Right kidney (tissue), 1 donor: ENCODE data around the gene PEX14.
"Not testable (repeated sequence)": the region's sequence is repeated elsewhere in the genome, so short reads cannot be mapped to it uniquely, and the experiment has no call there.

Experiments
- DNase-seq: peaks from one replicate; pipeline ENCODE4 v3.0.0-alpha.2; 2016

PEX14 gene

DNA sequence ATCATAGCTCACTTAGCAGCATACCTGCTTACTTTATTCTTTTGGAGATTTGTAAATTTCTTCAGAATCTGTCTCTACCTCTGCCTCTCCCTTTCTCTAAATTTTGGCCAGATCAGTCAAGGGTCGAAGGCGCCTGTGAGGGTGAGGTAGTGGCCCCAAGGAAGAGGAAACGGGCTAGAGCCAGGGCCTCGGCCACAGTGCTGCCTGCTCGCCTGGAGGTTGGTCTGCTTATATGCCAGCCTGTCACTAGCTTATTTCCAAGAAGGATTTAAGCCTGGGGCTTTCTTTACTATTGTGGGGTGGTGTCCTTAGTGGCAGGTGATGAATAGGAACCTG, 19.6 kb downstream of the PEX14 start:
- no peak for DNase-seq

DNA sequence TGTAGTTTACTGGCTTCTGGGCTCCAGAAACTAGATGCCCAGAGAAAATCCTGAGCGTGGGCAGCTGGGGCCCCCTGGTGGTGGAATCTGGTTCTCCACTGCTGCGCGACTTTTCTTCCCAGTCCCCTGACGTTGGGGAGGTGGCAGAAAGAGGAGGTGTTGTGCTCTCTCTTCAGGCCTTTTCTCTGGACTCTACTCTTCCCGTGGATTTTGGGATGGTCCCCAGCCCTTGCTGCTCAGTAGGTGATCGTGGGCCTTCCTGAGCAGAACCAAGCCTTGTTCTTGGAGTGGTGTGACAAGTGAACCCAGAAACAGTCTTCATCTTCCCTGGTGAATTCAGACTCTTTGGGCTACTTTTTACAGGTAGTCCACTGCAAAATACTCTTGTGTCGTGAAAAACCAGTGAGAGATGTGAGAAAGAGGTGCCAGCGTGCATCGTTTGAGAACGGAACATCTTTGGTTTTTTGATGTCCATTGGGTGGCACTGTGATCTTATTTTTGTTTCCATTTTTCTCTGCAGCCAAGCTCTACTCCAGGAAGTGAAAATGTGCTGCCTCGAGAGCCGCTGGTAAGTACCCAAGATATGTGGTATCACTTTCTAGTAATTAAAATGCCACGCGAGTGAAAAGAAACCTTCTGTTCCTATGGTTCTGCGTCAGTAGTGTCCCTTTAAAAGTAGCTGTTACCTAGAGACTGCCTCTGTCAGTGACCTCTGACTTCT, 20.2 kb downstream of the PEX14 start:
- peak; percentile 72 for DNase-seq

DNA sequence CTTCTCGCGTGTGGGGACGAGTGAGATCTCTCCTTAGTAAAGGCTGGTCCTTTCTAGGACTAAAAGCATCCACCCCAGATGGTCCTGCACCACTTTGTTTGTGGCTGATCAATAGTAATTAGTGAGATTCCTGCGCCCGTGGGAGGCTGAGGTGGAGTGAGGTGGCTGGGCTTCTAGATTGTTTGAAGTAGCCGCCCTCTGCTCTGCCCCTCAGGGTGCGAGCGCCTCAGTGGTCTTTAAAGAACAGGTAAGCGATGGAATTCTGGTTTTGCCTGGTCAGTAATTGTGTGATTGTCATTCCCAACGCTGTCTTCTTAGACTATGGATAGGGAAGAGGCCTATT, 20.7 kb downstream of the PEX14 start:
- DNase-seq, result no peak

DNA sequence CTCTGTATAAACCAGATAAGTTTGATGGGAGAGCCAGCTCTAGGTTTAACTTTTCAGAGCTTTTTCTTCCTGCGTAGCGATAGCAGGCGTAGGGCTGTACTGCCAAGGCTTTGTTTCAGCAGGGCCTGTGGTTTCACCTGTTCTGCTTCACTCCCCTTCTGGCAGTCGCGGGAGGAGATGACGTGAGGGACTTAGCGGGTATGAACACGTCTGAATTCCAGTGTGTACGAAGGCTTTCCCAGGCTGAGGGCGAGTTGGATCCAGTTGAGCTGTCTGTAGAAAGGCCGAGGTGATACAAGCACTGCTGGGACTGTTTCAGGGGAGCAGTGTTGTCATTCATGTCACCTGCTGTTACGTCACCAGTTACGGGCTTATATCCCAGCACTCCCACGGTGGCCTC, 21.2 kb downstream of the PEX14 start:
- DNase-seq, result no peak

DNA sequence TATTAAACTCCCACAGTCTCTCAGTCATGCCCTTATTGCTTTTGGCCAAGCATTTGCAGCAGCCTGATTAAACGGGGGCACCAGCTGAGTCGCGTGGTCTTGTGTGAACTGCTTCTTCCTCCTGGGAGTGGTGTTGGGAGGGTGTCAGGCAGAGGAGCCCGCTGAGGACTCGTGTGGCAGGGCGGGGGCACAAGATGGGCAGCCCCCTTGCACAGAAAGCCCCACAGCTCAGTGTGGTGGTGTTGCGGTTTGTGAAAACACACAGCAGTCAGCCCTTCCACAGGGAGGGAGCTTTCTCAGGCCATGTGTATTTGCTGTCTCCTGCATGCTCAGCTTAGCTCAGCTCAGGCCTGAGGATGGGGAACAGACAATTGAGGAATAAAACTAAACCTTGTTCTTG, 22.4 kb downstream of the PEX14 start:
- no peak for DNase-seq

DNA sequence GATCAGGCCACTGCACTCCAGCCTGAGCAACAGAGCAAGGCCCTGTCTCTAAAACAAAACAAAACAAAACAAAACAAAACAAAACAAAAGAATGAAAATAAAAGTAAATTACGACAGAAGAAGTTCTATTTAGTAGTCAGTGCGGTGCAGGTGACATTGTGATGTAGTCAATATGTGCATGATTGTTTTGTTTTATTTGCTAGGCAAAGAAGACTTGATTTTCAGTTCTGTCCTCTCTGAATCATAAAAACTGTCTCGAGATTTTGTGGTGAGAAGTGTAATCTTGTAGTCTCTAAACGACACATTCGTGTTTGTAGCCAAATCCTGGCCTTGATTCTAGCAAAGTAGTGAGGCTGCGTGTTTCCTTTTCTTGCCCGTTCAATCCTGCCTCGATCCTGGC, 23.5 kb downstream of the PEX14 start:
- no peak for DNase-seq

DNA sequence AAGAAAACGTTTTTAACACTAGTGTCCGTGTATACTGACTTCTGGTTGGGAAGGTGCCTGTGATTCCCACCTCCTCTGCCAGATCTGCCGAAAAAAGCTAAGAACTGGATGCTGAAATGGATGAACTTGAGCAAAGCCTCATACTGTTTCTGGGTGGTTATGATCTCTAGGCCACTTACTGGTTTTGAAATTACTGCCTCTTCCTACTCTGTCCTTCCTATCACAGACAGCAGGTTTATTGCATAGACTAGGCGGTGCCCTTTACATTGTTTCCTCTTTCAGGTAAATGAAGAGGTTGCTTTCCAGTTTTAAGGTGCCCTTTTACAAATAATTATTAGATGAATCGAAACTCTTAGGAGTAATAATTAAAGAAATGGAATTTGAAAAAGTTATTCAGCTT, 27.5 kb downstream of the PEX14 start:
- no peak for DNase-seq

DNA sequence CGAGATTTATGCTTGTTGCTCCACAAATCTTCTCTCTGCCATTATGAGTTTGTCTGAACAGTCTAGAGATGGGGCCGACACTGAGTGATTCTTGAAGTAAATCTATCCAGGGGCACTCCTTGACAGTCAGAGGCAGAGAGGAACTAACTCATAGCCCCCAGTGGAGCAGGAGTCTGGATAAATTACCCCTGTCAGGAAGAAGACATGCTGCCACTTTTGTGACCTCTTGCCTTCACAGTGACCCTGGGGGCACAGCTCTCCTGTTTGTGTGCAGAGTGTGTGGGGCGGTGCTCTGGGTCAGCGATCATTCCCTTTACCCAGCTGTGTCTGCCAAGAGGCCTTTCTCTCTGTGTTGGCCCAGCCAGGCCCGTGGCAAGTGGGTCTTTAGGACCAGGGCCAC, 29.5 kb downstream of the PEX14 start:
- DNase-seq, result peak; percentile 43

DNA sequence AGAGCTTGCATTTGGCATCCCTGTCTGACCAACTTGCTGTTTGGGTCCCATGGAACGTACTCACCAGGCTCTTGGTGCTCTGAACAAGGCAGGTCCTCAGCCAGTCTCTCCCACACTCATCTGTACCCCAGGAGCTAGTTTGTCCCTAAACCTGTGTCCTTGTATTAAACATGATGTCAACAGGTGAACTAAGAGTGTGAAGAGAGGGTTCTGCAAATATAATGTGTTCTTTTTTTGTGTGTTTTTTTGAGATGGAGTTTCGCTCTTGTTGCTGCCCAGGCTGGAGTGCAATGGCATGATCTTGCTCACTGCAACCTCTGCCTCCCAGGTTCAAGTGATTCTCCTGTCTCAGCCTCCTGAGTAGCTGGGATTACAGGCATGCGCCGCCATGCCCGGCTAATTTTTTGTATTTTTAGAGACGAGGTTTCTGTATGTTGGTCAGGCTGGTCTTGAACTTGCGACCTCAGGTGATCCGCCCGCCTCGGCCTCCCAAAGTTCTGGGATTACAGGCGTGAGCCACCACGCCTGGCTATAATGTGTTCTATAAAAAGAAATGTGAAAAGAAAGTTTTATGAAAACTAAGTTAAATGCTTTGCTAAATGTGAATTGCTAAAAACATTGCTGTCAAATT, 31.4 kb downstream of the PEX14 start:
- DNase-seq, result not testable (repeated sequence)

DNA sequence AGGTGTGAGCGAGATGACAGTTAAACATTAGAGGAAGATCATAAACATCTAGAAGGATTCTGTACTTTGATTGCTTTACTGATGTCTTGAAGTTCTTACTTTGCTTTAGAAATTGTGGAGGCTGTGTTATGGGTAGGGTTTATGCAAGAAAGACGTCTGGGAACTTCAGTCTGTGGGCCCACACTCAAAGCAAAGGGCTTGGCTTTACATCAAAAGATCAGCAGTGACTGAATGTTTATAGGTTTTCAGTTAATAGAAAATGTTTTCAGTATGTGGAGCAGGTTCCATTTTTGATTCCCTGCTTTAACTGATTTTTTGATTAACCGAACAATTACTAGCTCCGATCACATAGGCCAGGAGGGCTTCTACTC, 31.9 kb downstream of the PEX14 start:
- no peak for DNase-seq

DNA sequence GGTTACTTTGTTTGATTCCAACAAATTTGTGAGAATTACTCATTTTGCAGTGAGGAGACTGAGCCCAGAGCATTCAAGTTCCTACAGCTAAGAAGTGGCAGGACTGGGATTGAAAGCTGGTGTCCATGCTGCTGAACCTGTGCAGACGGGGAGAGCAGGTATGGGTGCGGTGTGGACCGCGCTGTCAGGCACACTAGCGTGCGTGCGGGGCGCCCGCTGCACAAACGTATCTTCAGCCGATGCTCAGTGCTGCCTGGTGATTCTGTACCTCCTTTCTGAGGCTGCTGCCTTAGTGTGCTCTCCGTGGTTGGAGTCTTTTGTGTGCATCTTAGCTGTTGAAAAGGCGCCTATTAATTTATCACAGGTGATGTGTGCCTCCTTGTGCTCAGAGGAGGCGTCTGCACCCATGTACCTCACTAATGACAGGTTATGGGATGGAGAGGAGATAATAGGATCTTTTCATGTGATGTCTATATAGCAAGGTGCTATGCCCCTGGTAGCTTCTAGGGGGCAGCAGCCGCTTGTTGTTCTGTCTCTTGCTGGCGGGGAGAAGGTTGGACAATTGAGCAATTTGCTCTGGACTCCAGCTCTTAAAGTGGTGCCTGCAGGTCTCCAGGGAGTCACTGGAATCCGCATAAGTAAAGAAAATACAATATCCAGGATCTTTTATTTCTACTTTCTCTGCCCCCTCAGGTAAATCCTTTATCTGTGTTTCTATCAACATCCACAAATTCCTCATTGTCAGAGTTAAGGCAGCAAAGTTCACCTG, 32.5 kb downstream of the PEX14 start:
- peak; percentile 39 for DNase-seq

DNA sequence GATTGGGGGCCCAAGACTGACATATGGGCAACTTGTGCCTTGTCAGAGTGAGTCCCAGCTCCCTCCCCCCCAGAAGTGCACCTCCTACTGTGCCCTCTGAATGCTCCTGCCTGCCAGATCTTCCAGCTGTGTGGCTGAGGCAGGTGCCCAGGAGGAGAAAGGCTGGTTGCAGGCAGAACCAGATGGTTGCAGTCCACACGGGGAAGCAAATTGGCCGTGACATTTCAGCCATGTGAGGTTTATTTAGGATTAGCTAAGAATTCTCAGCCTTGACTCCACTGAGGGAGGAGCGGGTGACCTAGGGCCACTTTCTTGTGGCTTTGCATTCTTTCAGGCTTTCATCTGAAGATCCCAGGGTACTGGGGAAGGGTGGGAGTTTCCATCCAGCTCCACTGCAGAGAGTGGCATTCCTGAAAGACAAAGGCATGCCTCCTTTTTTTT, 33.8 kb downstream of the PEX14 start:
- DNase-seq, result peak; percentile 28

DNA sequence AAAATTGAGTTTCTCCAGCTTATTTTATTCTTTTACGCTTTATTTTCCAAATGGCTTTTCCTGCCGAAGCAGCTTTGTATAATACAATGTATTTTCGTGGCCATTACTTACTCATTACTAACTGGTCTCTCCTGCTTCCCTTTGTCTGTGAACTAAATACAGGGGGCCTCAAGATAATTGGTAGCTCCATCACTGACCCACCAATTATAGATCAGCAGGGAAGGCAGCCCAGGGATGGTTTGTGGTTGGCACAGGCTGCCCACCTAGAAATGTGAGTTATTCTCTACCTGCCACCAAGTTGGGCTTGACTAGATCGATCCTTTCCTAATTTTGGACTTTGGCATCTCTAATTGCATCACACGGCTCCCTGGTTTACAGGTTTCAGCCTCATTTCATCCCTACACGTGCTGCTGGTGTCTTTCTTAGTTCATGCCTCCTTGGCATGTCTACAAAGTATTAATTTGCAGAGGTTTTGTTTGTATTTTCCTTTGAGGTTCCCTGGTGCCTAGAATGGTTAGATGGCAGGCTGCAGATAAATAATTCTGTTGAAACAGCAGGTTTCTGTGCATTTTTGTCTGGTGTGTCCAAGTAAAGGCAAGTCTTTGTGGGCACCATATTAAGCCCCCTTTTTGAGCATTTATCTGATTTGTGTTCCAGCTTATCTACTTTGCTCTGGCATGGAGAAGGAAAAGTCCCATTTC, 35.2 kb downstream of the PEX14 start:
- DNase-seq, result no peak

DNA sequence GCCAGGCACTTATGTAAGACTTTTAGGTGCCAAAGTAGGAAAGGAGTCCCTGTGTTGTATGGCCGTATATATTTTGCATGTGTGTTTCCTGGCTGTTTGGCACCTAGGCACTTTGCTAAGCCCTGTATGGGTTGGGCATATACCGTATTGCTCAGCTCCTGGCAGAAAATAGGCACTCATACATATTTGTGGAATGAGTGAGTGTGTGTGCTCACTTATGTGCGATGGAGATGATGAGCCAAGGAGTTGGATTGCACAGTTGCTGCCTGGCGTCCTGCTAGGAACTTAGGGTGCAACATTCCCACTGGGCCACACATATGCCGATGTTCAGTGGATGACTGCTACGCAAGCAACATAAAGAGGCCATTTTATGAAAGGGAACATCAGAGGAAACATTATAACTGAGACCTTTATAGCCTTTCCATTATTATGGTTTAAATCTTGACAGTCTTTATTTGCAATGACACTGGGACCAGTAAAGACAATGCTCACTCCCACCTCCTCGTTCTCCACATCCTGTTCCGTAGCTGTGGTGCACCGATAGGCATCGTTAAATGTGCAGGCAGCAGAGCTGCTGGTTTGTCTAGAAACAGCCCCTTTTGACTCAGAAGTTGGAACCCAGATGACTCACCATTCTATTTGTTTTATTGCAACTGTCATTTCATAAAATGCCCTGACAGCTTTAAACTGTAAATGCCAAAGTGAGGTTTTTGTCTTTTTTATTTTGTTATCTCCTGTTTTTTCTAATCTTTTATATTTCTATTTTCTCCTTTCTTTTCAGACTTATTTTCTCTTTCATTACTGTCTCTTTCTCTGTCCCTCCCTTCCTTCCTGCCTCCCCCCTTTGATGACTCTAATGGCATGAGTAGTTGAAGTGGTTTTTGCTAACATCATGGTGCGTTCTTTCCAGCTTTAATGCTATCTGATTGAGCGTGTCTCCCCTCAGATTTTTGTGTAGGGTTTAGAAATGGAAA, 36.1 kb downstream of the PEX14 start:
- no peak for DNase-seq

DNA sequence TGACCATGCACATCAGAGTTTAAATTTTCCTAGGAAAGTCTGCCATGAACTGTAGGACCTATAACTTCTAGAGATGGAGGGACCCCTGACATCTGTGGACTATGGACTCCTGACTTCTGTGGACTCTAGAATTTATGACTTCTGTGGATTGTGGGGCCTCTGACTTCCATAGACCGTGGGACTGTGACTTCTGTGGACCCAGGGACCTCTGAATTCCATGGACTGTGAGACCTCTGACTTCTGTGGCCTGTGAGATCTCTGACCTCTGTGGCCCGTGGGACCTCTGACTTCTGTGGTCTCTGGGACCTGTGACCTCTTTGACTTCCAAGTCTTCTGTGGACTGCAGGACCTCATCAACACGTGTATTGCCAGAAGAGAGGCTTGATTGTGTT, 36.7 kb downstream of the PEX14 start:
- DNase-seq, result no peak

DNA sequence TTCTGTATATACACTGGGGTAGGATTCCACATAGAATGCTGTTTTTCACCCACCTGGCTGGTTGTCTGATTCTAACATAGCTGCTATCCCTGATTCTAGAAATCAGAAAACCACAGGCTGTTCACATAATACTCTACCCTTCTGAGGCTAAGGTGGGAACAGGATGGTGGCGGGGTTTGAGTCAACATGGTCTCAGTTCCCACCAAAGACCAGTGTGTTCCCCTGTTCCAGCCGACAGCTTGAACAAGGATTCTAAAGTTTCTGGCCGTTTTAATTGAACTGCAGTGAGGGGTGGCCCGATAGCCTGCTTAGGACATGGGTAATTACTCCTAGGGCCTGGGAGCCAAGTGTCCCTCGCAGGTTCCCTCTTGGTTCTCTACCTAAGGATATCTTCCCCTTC, 38.4 kb downstream of the PEX14 start:
- DNase-seq, result no peak

DNA sequence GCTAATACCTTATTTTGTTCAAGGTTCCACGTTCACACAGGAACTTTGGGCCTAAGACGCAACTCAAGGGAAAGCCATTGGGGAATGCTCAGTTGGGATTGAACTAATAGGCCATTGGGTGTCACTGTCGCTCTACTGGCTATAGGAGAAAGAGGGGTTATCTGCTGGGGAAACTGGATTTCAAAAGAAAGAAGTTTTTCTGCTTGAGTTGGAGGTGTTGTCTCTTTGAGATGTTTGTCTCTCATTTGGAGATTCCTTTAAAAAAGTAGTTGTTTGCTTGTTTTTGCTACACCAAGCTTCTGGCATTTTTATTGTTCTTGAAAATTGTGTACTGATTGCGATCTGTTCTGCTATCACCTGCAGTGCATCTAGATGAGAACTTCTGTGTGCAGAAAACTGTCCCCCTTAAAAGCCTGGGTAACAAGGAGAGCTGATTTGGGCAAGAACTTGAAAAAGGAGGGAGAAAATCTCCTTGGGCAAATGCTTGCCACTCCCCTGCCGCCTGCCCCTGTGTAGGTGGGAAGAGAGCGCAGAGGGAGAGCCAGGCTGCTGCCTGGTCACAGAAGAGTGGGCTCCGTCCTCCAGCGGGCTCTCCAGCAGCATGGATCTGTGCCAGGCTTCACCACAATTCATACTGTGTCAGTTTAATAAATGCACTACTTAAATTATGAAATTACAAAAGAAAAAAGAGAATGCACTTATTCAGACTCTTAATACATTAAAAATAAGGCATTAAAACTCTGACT, 39.9 kb downstream of the PEX14 start:
- no peak for DNase-seq

DNA sequence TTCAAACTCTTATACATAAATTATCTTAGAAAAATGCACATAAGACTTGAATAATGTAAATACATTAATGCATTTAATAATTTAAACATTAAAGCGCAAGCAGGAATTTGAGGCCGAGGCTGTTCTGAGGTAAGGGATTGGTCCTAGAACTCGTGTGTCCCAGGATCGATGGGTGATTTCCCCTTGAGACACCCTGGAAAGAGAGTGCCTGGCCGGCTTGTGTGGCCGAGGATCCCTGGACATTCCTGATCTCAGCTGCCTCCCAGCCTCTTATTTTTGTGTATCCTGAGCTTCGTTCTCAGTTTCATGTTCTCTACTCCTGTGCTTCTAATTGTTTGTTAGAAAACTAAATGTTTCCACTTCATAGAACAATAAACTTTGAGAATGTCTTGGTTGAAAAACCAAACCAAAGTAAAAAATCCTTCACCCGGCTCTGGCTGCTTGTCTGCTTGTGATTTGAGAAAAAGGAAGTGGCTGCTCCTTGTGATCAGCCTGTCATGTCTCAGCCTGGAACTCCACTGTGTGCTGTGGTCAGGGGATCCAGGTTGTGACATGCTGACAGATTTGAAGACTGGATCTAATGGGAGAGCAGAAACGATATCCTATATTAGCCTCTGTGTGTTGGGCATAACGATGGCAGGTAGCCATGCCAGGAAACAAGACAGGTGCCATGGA, 40.7 kb downstream of the PEX14 start:
- no peak for DNase-seq

DNA sequence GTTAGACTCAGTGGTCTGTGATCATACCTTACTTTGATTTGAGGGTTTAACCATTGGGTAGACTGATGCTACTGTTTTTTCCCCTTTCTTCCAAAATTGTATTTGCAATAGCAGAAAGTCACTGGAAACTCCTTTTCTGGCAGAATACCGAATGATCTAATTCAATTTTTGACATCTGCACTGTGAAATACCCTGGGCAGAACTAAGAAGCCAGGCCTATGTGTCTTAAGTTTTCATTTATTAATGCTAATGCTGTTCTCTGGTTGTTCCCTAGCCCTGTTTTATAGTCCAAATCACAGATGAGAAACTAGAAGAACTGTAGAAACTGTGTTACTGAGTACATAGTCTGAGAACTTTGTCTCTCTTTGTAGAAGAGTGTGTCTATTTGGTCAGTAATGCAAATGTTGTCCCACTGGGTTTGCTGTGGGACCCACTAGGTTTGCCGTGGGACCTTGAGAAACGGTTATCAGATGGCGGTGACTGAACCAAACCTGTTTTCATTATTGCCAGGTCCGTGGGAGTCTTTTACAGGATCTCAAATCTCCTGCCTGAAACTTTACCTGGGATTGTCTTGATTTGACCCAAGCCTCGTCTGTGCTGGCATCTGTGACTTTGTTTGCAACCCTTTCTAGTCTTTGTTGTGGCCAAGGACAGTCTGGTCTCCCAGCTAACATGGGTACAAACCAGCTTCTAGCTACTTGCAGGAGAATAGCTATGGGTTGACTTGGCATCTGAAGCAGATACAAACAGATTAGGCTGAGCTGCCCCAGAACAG, 41.4 kb downstream of the PEX14 start:
- DNase-seq, result no peak
